GM21367 (cell line): ENCODE measurements around the gene CYP21A2.
"Not testable (repeated sequence)": the region's sequence is repeated elsewhere in the genome, so short reads cannot be mapped to it uniquely, and the experiment has no call there.

Source experiments
- ATAC-seq: cut with Tn5 transposase; IDR thresholded peaks from one replicate; pipeline ENCODE4 v1.9.1; 2021; ENCODE audit not compliant: unreplicated experiment

Gene CYP21A2

DNA sequence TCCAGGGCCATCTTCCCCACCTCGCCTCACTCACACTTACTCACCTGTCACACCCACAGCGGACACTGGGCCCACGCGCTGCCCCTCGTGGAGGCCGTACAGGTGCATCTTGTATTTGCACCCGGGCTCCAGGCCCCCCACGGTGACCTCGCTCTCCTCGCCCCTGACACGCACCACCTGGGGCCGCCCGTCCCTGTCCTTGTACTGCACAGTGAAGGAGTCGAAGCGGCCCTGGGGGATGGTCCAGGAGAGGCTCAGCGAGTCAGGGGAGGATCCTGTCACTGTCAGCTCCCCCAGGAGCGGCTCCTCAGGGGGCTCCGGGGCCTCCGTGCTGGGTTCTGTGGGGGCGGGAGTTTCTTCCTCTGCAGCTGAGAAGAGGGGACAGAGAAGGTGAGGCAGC is 14.4 kb downstream of the CYP21A2 start:
- ATAC-seq = not testable (repeated sequence)

DNA sequence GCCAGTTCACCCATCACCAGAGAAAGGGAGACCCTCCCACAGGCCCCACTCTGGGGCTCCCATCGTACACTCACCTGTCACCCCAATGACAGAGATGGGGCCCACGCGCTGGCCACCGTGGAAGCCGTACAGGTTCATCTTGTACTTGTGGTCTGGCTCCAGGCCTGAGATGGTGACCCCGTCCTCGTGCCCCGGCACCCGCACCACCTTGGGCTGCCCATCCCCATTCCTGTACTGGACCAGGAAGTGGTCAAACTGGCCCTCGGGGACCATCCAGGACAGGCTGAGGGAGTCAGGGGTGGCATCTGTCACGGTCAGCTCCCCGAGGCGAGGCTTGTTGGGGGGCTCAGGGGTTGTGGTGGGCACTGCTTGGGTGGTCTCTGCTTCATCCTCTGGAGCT is 15.1 kb downstream of the CYP21A2 start:
- not testable (repeated sequence) for ATAC-seq

DNA sequence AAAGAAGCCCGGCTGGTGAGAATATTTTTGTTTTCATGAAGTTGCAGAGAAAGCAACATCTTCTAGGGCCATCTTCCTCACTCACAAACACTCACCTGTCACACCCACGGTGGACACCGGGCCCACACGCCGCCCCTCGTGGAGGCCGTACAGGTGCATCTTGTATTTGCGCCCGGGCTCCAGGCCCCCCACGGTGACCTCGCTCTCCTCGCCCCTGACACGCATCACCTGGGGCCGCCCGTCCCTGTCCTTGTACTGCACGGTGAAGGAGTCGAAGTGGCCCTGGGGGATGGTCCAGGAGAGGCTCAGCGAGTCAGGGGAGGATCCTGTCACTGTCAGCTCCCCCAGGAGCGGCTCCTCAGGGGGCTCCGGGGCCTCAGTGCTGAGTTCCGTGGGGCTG is 17.5 kb downstream of the CYP21A2 start:
- not testable (repeated sequence) for ATAC-seq

DNA sequence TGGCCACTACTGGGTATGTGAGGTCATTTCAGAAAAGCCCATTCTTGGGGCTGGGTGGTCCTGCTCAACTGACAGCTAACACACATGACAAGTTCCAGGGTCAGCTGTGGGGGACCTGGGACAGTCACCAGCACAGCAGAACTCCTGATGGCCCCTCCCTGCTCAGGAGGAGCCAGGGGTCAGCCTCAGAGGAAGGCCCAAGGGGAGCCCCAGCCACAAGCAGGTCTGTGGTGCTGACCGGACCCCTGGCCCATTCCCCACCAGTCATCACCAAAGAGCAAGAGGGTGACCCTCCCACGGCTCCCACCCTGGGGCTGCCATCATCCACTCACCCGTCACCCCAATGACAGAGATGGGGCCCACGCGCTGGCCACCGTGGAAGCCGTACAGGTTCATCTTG is 18.0 kb downstream of the CYP21A2 start:
- no peak for ATAC-seq

DNA sequence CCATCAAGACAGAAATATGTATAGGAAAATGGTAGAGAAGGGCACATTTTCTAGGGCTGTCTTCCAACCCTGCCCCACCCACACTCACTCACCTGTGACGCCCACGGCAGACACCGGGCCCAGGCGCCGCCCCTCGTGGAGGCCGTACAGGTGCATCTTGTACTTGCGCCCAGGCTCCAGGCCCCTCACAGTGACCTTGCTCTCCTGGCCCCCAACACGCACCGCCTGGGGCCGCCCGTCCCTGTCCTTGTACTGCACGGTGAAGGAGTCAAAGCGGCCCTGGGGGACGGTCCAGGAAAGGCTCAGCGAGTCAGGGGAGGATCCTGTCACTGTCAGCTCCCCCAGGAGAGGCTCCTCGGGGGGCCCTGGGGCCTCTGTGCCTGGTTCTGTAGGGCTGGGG is 19.8 kb downstream of the CYP21A2 start:
- no peak for ATAC-seq

DNA sequence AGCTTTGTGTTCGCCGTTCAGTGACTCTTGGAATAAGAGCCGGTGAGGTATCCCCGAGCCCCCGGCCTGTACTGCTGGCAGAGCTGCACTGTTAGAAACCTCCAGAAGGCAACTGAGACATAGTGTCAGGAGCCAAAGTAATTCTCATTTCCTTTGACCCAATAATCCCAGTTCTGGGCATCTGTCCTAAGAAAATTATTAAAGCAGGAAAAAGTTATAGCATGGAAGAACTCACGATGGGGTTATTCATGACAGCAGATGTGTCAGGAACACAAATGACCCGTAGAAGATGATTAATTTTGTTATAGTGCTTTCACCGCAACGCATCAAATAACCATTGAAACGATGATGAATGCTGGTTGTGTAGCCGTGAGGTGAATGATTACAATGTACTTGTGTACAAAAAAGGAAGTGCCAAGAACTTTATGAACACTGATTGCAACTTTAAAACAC is 20.3 kb downstream of the CYP21A2 start:
- no peak for ATAC-seq

DNA sequence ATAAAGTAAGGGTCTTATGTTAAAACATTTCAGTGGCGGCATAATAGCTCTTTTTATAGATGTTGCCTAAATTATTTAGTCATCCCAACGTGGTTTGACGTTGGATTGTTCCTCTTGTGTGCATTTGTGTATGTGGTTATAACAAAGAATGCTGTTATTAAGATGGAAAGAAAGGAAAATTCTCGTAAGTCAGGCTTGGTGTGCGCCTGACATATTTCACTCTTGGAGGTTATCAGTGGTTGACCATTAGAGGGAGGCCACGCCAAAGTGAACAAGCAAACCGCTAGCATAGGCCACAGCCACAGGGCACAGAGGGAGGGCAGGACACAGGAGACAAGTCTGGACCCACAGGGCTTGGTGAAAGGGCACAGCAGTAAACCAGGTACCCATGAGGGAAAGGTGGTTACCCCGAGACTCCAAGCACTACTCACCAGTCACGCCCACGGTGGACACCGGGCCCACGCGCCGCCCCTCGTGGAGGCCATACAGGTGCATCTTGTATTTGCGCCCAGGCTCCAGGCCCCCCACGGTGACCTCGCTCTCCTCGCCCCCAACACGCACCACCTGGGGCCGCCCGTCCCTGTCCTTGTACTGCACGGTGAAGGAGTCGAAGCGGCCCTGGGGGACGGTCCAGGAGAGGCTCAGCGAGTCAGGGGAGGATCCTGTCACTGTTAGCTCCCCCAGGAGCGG is 22.9 kb downstream of the CYP21A2 start:
- ATAC-seq = no peak

DNA sequence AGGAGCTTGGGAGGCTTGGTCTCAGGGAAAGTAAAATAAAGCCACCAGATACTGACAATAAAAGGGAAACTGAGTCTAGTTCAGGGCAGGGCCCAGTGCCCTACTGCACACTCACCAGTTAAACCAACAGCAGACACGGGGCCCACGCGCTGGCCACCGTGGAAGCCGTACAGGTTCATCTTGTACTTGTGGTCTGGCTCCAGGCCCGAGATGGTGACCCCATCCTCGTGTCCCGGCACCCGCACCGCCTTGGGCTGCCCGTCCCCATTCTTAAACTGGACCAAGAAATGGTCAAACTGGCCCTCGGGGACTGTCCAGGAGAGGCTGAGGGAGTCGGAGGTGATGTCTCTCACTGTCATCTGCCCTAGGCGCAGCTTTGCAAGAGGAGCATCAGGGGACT is 26.5 kb downstream of the CYP21A2 start:
- no peak for ATAC-seq

DNA sequence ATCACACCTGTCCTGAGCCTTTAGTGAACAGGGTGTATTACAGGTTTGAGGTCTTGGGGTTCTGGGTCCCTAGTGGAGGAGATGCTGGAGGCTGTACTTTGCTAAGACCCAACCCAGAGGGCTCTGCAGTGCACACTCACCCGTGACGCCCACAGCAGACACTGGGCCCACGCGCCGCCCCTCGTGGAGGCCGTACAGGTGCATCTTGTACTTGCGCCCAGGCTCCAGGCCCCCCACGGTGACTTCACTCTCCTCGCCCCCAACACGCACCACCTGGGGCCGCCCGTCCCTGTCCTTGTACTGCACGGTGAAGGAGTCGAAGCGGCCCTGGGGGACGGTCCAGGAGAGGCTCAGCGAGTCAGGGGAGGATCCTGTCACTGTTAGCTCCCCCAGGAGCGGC is 29.3 kb downstream of the CYP21A2 start:
- not testable (repeated sequence) for ATAC-seq

DNA sequence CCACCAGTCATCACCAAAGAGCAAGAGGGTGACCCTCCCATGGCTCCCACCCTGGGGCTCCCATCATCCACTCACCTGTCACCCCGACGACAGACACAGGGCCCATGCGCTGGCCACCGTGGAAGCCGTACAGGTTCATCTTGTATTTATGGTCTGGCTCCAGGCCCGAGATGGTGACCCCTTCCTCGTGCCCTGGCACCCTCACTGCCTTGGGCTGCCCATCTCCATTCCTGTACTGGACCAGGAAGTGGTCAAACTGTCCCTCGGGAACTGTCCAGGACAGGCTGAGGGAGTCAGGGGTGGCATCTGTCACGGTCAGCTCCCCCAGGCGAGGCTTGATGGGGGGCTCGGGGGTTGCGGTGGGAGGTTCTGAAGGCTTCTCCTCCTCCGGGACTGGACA is 30.1 kb downstream of the CYP21A2 start:
- ATAC-seq = not testable (repeated sequence)

DNA sequence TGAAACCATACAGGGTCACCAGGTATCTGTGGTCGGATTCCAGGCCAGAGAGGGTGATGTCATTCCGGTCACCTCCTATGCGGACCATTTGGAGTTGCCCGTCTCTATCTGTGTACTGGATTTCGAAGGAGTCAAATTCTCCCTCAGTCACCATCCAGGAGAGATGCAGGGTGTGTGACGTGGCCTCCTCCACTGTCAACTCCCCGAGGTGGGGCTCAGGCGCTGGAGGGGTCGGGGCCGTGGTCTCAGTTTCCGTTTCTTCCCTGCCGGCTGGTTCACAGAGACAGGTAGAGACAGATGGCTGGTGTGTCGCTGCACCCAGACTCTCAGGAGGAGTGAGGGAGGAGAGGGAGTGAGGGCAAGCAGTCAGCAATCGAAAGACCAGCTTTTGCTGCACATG is 30.7 kb downstream of the CYP21A2 start:
- no peak for ATAC-seq

DNA sequence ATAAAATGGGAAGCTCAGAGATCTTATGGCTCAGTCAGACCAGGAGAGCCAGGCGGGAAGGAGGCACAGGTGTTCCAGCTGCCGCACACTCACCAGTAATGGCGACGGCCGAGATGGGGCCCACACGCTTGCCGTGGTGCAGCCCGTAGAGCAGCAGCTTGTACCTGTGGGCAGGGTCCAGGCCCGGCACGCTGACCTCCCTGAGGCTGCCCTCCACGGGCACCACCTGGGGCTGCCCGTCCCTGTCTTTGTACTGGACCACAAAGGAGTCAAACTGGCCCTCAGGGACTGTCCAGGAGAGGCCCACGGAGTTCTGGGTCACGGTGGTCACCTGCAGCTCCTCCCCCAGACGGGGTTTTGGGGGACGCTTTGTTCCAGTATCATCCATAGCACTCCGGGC is 31.2 kb downstream of the CYP21A2 start:
- no peak for ATAC-seq

DNA sequence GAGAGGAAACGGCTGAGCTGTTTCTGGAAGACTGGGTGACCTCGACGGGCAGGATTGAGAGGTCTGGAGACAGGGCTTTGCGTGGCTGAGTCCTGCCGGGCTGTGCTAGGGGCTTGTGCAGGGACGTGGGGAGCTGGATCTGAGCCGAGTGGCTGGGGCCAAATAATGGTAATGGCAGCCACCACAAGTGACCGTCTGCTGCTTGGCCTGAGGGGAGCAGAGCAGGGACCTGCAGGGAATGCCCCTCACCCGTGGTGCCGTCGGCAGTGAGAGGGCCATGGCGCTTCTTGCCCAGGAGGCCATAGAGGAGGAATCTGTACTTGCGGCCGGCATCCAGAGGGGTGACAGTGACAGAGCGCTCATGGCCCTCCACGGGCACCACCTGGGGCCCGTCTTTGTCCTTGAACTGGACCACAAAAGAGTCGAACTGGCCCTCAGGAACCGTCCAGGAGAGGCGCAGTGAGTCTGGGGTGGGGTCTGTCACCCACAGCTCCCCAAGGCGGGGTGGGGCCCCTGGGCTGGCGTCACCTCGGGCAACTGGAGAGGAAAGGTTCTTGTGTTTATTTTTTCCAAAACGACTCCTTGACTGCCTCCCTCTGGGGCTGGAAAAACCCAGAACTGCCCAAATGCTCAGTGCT is 31.8 kb downstream of the CYP21A2 start:
- no peak for ATAC-seq

DNA sequence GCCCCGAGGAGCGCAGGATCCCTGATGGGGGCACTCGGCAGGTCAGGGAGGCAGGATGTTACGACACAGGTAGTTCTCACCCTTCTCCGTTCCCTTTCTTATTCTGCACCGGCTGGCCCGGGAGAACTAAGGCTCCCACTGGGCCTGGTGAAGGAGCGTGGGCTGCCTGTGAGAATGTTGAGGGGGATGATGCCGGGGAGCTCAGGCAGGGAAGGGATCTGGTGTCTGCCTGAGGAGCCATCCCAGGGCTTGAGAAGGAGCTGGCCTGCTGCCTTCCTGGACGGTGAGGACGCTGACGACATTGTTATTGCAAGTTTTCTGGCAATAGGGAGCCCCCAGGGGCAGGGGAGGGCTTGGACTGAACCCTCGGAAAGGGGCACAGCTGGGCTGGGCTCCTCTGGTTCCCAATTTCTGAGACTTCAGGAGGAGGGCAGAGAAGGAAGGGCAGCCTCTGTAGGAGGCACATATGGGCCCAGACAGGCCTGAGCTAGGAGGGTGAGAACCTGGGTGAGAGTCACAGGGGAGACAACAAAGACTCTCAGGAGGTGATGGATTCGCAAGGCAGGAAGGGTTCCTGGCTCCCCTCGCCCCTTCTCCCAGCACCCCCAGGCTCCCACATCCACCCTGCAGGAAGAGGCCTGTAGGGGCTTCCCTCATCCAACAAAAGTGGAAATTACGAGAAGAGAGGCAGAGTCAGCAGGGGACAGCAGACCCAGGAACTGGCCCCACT is 32.8 kb downstream of the CYP21A2 start:
- no peak for ATAC-seq

DNA sequence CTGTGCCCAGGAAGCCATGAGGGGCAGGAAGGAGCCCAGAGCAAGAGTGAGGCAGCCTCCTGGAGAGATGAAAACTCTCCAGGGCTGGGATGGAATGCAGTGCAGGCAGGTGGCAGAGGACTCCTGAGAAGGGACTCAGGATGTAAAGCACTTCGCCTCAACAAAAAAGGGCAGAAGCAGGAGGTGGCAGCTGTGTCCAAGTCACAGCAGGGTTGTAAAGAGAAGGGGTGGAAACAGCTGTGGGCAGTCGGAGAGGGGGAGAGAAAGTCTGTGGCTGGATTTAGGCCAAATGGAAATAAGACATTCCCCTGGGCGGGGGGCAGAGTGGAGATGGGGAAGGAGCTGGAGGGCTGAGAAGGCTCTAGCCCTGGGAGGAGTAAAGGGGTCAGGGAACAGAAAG is 34.9 kb downstream of the CYP21A2 start:
- ATAC-seq = no peak

DNA sequence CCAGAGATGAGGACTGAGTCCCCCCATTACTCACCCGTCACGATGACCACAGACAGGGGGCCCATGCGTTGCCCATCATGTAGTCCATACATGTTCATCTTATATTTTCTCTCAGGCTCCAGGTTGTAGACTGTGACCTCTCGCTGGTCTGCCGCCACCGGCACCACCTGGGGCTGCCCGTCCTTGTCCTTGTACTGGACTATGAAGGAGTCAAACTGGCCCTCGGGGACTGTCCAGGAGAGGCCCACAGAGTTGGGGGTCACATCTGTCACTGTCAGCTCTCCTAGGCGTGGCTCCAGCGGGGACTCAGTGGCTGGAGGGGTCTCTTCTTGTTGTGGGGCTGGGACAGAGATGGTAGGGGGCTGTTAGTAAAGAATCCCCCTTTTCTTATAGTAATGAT is 35.4 kb downstream of the CYP21A2 start:
- ATAC-seq = no peak

DNA sequence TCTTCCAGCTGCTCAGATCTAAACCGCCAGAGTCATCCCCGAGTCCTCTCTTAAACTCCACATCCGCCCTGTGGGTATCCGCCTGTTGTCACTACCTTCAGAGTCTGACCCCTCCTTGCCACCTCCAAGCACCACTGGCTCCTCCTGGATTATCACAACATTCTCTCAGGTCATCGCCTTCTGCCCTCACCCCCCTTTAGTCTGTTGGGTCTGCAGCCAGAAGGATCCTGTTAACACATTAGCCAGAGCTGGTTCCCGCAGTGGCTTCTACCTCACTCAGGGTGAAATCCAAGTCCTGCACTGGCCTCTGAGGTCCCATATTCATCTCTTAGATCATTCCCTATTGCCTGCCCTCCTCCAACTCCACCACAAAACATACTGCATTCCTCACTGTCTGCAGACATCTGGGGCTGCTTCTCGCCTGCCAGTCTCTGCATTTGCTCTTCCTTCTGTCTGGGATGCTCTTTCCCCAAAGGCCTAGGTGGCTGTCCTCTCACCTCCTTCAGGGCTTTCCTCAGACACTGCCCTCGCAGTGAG is 36.8 kb downstream of the CYP21A2 start:
- ATAC-seq = no peak

DNA sequence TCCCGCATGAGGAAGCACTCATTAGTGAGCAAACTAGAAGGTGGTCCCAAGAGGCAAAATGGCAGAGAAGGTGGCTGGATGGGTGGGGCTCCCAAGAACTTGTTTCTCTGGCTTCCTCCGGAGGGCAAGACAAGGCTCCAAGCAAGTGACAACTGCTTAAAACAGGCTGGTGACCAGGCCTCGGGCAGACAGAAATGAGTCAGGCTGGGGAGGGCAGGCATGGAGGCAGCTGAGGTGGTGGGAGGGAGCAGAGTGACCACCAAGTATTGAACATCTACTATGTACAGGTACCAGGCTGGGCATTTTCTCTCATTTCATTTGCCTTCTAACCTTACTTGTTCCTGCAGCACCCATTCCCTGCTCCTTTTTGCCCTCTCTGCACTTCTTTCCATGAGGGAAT is 37.6 kb downstream of the CYP21A2 start:
- no peak for ATAC-seq

DNA sequence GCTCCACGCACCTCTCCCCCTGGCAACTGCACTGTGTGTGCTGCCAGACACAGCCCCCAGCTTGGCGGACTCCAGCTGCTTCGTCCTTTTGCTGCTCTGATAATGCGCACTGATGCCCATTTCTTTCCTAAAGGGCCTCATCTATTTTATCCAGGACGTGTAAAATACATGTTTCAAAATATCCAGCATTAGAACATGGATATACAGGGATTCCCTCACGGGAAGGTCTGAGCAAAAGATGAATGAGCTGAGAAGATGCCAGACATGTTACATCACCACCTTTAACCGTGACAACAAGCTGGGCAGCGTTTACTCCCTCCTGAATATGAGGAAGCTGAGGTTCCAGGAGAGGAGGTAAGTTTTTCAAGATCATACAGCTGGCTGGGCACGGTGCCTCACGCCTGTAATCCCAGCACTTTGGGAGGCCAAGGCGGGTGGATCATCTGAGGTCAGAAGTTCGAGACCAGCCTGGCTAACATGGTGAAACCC is 38.1 kb downstream of the CYP21A2 start:
- ATAC-seq = no peak

DNA sequence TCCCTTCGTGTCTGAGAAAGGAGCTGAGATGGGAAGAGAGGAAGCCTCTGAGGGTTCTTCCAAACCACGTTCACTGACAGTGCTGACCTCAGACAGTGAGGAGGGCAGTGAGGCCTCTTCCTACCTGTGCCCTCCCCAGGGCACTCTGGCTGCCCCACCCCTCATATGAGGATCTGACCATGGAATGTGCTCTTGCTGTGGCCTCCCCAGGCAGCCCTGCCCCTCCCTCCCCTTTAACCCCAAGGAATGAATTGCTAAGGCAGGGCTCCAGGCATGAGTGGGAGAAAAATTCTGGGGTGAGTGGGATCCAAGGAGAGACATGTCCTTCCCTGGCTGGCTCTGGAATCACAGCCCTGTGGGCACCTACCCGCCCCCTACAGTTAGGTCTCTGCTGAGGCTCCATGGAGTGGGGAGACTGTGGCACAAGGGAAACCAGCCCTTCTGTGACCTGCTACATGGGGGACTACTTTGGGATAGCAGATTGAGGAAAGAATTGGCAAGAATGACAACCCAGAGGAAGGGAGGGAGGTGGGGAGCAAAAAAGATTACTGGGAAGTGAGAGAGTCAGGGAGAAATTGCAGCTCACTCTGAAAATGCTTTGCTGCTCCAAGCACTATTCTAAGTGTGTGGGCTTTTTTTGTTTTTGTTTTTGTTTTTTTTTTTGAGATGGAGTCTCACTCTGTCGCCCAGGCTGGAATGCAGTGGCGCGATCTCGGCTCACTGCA is 41.5 kb downstream of the CYP21A2 start:
- ATAC-seq = no peak
